LNCaP clone FGC (cell line): Measurements from ENCODE around the gene TNS3.

Source experiments
- DNase-seq: peaks from one replicate; pipeline ENCODE4 v3.0.0-alpha.2; 2011; ENCODE audit warnings: low read depth
- H3K4me3 ChIP-seq: 2 replicates; pipeline ENCODE4 v1.5.1; 2011; ENCODE audit warnings: mild to moderate bottlenecking, low read depth, low read length, control low read depth
- TF ChIP-seq, protein P1 (sequence below): IDR thresholded peaks from 2 replicates; pipeline ENCODE4 v1.5.1; 2012; ENCODE audit warnings: mild to moderate bottlenecking; ENCODE audit not compliant: control insufficient read depth, insufficient read depth; ENCODE audit errors: extremely low read depth

TNS3 gene

DNA sequence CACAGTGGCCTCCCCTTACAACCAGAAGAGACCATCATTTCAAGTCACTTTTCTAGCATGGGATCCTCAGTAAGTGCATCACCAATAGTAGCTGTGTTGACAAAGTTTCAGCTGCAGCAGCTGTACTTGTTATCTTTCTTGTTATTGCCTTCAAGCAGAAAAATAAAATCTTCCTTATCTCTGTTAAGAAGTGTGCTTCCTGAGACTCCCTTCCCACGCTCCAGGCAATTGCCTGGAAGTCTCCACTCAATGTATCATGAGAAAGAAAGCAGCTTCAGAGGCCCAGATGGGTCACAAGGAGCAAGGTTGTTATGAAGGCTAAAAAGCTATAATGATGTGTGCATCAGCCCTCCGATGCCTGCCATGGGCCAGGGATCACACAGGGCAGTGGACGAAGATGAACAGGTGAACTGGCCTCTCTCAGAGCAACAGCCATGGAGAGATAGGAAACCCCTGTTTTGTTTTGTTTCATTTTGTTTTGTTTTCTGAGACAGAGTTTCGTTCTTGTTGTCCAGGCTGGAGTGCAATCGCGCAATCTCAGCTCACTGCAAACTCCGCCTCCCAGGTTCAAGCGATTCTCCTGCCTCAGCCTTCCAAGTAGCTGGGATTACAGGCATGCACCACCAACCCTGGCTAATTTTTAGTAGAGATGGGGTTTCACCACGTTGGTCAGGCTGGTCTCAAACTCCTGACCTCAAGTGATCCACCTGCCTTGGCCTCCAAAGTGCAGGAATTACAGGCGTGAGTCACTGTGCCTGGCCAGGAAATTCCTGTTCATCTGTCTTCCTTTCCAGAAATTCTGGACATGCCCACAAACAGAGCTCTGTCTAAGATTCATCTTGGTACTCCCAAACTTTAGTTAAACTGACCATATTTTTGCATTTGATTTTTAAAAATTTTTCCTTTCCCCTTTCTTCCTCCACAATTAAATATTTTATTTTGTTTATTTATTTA is 340.5 kb downstream of the TNS3 start:
- no peak overlapping the region for H3K4me3 ChIP-seq
- no peak for DNase-seq
- TF ChIP-seq, protein P1, sequence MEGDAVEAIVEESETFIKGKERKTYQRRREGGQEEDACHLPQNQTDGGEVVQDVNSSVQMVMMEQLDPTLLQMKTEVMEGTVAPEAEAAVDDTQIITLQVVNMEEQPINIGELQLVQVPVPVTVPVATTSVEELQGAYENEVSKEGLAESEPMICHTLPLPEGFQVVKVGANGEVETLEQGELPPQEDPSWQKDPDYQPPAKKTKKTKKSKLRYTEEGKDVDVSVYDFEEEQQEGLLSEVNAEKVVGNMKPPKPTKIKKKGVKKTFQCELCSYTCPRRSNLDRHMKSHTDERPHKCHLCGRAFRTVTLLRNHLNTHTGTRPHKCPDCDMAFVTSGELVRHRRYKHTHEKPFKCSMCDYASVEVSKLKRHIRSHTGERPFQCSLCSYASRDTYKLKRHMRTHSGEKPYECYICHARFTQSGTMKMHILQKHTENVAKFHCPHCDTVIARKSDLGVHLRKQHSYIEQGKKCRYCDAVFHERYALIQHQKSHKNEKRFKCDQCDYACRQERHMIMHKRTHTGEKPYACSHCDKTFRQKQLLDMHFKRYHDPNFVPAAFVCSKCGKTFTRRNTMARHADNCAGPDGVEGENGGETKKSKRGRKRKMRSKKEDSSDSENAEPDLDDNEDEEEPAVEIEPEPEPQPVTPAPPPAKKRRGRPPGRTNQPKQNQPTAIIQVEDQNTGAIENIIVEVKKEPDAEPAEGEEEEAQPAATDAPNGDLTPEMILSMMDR: no peak

- DNase-seq: no peak
- H3K4me3 ChIP-seq: no peak overlapping the region
- TF ChIP-seq, protein P1: no peak
Observed at GRCh38 chr7:47239931-47240421, 341.9 kb downstream of the TNS3 start.

DNA sequence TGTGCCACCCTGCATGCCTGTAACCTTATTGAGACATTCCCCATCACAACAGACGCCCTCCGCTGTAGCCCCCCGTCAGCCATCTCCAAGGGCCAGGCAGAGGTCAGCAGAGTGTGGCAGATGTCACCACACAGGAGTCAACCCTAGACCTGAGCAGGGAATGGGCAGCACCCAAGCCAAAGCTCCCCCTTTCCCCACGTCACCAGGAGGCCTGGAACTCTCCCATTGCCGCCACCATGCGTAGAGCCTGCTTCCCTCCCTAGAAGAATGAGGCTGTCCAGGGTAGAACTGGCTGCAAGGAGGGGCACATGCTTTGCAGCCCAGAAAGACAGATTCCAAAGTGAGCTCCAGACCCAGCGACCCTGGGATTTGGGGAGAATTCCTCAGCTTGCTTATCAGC is 342.9 kb downstream of the TNS3 start:
- TF ChIP-seq, protein P1: no peak
- H3K4me3 ChIP-seq: no peak overlapping the region
- DNase-seq: no peak

- no peak overlapping the region for H3K4me3 ChIP-seq
- no peak for DNase-seq
- TF ChIP-seq, protein P1: no peak
Observed at GRCh38 chr7:47236480-47237129, 345.3 kb downstream of the TNS3 start.

- TF ChIP-seq, protein P1: no peak
- no peak overlapping the region for H3K4me3 ChIP-seq
- DNase-seq: peak; percentile 19
Observed at GRCh38 chr7:47233996-47234395, 347.9 kb downstream of the TNS3 start.

DNA sequence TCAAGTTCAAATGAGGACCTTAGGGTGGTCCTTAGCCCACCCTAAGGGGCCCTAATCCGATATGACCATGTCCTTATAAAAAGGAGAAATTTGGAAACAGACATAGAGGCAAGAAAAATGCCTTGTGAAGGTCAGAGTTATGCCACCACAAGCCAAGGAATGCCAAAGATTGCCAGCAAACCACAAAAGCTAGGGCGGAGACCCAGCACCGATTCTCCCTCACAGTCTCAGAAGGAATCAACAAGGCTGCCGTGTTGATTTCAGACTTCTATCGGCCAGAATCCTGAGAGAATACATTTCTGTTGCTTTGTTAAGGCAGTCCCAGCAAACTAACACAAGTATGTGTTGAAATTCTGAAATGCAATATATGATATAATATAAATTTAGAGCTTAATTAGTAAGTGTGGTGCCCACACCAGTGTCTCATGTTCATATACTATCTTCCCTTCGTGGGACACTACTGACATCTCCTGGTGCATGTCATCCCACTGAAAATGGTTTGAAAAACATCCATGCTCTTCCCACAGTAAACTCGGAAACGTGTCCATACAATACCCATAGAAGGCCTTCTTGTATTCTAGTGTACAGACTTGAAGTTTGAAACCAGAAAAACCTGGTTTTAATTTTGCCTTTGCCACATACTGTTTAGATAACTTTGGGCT is 349.0 kb downstream of the TNS3 start:
- no peak for DNase-seq
- H3K4me3 ChIP-seq: no peak overlapping the region
- TF ChIP-seq, protein P1: no peak
